GM21619 (cell line): Measurements from ENCODE around the gene LRRC8D.

Source experiments
- ATAC-seq: cut with Tn5 transposase; IDR thresholded peaks from one replicate; pipeline ENCODE4 v1.9.1; 2021; ENCODE audit not compliant: unreplicated experiment

LRRC8D gene

DNA sequence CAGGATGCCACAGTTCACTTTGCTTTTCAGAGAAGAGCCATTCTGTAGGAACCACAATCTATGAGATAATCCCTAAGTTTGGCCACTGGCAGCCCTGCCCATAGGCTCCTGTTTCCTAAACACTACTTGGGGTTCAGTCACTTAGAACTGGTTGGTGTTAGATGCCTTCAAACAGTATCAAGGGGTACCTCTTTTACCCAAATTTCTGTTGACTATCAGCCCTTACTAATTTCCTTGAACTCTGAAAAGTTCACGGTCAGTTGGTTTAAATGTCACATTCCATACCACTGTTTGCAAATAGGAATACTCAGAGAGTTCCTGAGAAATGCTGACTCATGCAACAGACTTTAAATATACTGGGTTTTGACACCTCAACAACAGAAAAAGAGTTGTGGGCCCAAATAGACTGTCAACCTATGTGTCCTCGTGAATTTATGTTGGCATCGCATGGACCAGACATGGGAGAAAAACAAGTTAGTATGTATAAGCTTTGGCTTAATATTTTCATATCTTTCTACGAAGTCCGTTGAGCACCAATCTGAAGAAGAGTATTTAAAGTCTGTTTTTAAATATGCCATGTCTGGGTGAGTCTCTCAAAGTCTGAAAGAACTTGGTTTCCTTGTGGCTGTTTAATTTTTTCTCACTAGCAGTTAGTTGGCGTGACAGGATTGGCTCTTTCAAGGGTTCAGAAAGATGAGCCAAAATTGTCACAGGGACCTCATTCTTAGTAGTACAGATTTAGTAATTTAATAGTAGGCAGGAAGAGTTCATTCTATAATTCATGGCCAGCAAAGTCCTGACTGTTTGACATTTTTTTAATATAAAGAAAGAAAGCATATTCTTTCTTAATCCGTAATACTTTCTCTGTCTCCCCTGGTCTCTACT is 117.6 kb downstream of the LRRC8D start:
- ATAC-seq, result no peak

DNA sequence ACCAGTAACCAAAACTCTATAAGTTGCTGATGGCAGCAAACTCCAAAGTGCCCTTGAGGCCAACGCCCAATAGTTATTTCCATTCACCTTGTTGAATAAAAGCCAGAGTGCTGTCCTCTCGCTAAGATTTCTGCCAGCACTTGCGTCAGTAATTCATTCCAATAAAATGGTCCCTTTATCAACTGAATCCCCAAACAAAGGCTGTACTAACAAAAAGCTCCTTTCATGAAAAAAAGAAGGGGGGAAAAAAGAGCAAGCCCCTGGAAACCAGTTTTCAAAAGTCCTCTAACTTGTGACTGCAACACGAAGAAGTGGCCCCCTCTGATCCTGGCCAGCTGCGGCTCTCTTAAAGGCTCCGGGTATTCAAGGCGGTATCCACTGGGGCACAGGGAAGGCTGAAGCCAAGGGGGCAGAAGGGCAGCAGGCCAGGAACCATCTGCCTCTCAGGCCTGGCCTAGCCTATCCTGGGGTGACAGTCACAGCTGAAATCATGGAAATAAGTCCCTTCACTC is 118.3 kb downstream of the LRRC8D start:
- ATAC-seq, result no peak

DNA sequence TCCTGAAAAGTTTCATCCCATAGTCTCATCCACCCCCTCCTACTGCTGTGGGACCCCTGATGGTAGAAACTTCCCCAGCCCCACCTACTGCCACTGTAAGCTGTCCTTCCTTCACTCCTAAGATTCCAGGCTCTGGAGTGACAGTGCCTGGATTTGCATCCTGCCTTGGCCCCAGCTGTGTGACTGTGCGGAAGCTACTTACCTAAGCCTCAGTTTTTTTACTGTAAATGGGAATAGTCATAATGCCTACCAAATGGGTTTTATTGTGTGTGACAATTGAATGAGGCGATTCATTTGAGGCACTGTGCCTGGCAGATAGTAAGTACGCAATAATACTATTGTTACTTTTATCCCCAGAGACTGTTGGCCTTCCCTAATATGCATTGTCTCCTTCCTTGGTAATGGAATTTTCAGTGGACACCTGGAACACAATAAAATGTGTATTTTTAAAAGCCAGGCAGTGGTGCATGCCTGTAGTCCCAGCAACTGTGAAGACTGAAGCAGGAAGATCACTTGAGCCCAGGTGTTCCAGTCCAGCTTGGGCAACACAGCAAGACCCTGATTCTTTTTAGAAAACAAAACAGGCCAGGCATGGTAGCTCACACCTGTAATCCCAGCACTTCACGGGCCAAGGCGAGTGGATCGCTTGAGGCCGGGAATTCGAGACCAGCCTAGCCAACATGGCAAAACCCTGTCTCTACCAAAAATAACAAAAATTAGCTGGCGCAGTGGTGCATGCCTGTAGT is 119.0 kb downstream of the LRRC8D start:
- no peak for ATAC-seq

DNA sequence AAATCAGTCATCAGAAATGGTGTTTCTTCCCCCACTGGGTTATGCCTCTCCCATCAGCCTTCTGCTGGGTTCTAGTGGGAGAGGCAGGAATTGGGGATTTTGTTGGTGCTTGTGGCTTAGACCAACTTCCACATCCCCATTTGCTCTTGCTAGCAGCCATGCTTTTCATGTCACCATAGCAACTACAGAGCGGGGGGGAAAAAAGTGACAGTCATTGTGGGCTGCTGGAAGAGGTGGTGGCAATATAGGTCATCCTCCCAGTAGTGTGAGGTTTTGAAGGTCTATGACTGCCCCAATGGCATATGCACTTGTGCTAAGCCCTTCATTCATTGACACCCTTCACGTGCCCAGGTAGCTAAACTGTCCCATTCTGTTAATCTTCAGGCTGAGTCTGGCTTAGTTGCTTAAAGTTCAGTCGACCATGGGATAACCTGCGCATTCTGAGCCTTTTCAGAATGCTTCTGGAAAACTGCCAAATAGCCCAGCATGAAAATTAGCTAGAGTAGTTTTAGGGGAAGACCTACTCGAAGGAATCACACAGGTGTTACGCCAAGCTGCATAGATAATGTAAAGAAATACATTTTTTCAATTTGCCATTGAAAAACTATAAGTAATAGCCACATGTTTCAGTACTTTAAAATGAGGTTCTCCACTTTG is 120.4 kb downstream of the LRRC8D start:
- ATAC-seq, result no peak

GRCh38 chr1:89942014-89942413 is 121.2 kb downstream of the LRRC8D start:
- no peak for ATAC-seq

- ATAC-seq, result no peak
Observed at GRCh38 chr1:89942825-89943658, 122.2 kb downstream of the LRRC8D start.

DNA sequence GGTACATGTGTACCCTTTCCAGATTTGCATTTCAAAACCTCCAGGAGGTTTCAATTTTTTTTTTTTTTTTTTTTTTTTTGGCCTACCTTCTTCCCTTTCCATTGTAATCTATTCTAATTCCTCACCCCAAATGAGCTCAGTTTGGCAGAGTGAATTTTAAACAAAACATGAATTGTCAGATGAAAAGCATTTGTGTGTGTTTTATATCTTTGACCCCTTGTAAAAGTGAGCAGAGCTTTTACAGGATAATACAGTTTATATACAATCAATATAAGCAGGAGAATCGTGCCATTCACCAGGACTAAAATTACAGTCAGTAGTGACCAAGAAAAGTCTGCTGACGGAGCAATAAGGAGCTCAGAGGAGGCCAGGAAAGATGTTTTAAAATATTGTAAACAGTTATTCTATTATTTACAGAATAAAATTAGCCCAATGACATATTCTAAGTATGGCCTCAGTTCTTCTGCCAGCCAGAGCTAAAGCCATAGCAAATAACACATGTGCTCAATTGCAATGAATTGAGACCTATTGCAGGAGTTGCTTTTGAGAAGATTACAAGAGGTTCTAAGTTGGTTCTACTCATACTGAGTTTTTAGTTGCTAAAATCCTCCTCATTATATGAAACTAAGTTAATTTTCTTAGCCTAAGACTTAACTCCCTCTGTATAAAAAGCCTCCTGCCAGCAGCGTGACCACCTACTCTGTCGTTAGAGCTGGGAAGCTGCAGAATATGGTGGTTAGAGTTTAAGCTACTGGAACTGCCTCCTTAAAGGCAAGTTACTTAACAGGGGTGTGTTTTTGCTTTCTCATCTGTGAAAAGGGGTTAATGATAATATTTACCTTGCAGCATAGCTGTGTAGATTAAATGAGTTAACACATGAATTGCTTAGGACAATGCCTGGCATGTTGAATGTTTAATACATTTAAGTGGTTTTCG is 123.3 kb downstream of the LRRC8D start:
- no peak for ATAC-seq

- ATAC-seq, result peak; percentile 92
Observed at GRCh38 chr1:89945852-89946476, 125.1 kb downstream of the LRRC8D start.

DNA sequence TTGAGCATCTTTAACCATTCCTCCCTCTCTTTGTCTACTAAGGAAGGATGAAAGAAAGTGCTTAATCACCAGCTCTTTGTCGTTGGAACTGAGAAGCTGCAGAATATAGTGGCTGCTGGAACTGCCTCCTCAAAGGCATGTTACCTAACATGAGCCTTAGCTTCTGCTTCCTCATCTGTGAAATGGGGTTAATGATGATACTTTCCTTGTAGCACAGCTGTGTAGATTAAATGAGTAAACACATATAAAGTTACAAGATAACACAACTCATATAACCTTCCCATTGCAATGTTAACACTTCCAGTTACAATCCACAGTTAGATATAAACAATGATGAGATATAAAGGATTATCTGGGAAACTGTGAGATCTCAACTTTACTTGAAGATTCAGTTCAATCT is 125.7 kb downstream of the LRRC8D start:
- ATAC-seq, result no peak

DNA sequence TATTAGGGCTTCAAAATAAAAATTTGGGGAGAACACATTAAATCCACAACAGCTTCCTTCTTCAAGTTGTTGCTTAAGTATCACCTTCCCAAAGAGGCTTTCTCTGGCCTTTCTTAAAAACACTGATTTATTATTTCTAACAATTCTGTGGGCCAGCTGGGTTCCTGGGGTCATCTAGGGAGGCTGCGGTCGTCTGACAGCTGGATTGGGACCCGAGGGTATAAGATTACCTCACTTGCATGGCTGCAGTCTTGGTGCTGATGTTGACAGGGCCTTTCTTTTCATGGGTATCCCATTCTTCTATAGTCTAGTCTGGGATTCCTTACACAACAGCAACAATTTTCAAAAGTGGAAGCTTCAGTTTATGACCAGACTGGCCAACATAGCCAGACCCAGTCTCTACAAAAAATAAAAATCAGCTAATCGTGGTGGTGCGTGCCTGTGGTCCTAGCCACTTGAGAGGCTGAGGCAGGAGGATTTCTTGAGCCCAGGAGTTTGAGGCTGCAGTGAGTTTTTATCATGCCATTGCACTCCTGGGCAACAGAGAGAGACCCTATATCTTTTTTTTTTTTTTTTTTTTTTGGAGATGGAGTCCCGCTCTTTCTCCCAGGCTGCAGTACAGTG is 128.0 kb downstream of the LRRC8D start:
- ATAC-seq, result no peak

GRCh38 chr1:89949991-89950624 is 129.3 kb downstream of the LRRC8D start:
- no peak for ATAC-seq

- no peak for ATAC-seq
Observed at GRCh38 chr1:89950703-89951102, 129.9 kb downstream of the LRRC8D start.

GRCh38 chr1:89951766-89952604 is 131.2 kb downstream of the LRRC8D start:
- no peak for ATAC-seq

DNA sequence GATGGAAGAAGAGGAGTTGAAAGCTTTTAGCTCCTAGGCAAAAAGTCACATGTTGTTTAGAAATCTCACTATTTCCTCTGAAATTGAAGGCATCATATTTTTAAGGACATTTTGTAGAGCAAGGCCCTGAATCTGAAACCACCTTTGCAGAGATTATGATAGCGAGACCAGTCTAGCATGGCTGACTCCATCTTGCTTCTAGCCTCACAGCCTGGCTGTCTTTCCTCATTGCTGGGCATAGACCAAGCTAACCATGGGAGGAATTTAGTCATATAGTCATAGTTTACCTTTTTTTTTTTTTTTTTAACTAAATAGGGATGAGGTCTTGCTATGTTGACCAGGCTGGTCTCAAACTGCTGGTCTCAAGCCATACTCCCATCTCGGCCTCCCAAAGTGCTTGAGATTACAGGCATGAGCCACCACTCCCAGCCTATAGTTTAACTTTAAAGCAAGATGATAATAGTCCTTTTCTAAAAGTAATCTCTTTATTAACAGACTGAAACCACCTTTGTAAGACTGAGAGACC is 131.8 kb downstream of the LRRC8D start:
- ATAC-seq, result no peak

GRCh38 chr1:89953131-89953626 is 132.3 kb downstream of the LRRC8D start:
- peak; percentile 57 for ATAC-seq

GRCh38 chr1:89953929-89954328 is 133.1 kb downstream of the LRRC8D start:
- ATAC-seq, result no peak

- ATAC-seq, result no peak
Observed at GRCh38 chr1:89954401-89954800, 133.6 kb downstream of the LRRC8D start.
